GM21515 (cell line): Measurements from ENCODE around the gene FBXW5.

ENCODE experiments used
- ATAC-seq: cut with Tn5 transposase; IDR thresholded peaks from one replicate; pipeline ENCODE4 v1.9.1; 2021; ENCODE audit not compliant: unreplicated experiment

Gene FBXW5, protein sequence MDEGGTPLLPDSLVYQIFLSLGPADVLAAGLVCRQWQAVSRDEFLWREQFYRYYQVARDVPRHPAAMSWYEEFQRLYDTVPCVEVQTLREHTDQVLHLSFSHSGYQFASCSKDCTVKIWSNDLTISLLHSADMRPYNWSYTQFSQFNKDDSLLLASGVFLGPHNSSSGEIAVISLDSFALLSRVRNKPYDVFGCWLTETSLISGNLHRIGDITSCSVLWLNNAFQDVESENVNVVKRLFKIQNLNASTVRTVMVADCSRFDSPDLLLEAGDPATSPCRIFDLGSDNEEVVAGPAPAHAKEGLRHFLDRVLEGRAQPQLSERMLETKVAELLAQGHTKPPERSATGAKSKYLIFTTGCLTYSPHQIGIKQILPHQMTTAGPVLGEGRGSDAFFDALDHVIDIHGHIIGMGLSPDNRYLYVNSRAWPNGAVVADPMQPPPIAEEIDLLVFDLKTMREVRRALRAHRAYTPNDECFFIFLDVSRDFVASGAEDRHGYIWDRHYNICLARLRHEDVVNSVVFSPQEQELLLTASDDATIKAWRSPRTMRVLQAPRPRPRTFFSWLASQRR

DNA sequence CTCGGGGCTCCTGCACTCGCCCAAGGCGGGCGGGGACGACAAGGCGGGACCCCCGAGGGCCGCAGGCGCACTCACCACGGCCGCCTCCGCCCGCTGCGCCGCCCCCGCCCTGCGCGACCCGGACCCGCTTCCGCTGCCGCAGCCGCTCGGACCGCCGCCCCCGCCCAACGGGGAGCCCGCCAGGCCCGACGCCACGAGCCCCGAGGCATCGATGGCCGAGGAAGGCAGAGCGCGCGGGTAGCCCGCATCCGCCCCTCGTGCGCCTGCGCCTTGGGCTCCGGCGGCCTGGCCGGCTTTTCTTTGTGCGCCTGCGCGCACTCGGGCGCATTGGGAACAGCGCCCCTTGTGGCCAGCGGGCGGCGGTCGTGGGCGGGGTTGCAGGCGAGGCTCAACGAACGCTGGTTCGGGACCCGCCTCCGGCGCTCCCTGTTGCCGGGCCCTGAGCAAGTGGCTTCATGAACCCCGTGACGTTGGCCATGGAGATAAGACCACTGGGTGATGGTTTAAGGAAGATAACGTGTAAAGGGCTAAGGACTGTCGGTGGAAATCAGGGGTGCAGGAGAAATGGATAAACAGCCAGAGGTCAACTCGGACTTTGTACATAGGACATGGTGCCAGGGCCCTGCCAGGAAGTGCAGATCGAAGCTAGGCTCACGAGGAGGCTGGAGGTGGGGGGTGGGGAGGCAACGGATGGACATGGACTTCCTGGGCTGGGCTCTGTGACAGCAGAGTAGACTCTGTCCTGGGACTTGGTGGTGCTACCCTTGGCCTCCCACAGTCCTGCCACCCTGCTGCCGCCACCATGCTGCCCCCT lies at the start of gene FBXW5, which contains the start of gene C8G:
FBXW5 (minus strand) TSS at position 220 of the 814 bp plus-strand sequence. CDS start 655 bp downstream, outside the sequence.
C8G (plus strand) TSS at position 725 of the 814 bp plus-strand sequence; CDS start at position 803, 78 bp downstream.
- peak; percentile 60 for ATAC-seq

DNA sequence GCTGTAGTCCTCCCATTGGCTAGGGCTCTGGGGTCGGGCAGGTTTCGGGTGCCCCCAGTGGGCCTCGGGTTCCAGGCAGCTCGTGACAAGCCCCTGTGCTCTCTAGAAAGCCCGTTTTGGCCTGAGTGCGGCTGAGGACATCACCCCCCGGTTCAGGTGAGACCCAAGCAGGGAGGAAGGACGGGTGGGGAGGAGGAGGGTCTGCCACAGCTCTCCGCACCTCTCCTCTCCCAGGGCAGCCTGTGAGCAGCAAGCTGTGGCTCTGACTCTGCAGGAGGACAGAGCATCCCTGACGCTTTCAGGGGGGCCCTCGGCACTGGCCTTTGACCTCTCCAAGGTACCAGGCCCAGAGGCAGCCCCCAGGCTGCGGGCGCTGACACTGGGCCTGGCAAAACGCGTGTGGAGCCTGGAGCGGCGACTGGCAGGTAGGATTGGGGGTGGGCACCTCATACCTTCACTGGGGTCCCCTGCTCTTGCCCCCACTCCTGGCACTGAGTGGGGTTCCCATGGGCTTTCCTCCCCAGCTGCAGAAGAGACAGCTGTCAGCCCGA lies 48.4 kb upstream of the FBXW5 start:
- no peak for ATAC-seq

DNA sequence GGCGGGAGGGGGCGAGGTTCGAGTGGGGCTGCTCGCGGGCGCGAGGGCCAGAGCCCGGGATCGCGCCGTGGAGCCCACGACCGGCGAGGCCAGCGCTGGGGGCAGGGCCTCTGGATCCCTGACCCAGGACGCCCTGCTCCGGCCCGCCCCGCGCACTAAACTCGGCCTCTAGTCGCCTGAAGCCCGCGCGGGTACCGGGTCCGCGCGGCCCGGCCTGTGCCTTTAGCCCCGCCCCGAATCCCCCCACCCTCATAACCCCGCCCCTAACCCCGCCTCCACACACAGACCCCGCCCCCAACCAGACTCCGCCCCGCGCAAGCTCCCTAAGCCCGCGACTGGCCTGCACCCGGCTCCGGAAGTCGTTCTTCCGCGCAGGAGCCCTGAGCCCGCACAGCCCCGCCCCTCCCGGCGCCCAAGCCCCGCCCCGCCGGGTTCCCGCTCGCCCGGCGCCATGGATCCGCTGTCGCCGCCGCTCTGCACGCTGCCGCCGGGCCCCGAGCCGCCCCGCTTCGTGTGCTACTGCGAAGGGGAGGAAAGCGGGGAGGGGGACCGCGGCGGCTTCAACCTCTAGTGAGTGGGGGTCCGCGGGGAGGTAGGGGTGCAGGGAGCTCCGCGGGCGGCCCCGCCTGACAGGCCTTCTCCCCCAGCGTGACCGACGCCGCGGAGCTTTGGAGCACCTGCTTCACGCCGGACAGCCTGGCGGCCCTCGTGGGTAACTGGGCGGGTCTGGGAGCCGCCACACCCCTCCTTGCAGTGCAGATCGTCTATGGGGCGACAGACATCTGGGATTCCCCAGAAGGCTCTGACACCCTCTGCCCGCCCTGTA lies 47.7 kb upstream of the FBXW5 start, which contains the start of gene PAXX:
PAXX (plus strand) TSS at position 430 of the 826 bp plus-strand sequence; CDS start at position 452, 22 bp downstream.
- peak; percentile 69 for ATAC-seq

DNA sequence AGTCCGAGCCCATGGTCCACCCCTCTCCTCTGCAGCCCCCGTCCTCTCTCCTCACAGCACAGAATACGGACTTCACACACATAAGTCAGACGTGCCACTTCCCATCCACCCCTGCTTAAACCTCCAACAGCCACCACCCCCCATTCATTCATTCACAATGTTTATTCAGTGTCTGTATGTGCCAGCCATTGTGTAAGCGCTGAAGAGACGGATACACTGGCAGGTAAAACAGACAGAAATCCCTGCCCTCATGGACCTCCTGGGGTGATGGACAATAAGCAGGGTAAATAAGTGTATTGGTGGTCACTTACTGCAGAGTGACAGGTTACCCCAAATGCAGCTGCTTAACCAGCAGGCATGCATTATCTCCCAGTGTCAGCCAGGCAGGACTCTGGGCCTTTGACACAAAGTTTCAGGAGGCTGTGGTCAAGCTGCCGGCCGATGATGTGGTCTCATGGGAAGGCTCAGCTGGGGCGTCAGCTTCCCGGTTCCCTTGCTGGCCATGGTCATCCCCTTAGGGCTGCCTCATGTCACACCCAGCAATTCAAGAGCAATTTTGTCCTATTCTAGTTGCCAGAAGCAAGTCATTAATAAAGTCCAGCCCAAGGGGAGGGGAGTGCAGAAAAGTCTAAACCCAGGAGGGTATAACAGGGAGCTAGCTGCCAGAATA lies 45.8 kb upstream of the FBXW5 start:
- ATAC-seq: no peak

DNA sequence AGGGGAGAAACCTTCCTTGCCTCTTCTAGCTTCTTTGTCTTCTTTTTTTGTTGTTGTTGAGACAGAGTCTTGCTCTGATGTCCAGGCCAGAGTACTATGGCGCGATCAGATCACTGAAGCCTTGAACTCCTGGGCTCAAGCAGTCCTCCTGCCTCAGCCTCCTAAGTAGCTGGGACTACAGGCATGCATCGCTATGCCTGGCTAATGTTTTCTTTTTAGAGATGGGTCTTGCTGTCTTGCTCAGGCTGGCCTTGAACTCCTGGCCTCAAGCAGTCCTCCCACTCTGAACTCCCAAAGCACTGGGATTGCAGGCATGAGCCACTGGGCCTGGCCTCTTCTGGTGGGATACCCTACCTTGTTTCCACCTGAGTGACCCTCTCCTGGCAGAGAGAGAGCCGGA lies 44.3 kb upstream of the FBXW5 start:
- no peak for ATAC-seq

DNA sequence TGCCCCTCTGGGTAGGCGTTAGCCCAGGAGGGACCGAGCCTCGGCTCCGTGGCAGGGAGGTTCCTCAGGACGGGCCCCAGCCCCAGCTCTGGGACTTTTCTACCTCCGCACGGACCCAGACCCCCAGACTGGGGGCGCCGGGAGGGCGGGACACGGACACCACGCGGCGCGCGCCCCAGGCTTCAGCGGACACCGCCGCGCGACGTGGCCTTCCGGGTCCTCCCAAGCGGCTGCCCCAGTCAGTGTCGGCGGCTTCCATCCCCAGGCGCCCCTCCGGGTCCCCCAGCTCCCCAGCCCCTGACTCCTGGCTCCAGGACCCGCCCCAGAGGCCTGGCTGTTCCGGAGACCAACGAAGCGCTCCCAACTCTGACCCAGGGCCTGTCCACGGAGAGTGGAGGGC lies 41.3 kb upstream of the FBXW5 start:
- no peak for ATAC-seq

DNA sequence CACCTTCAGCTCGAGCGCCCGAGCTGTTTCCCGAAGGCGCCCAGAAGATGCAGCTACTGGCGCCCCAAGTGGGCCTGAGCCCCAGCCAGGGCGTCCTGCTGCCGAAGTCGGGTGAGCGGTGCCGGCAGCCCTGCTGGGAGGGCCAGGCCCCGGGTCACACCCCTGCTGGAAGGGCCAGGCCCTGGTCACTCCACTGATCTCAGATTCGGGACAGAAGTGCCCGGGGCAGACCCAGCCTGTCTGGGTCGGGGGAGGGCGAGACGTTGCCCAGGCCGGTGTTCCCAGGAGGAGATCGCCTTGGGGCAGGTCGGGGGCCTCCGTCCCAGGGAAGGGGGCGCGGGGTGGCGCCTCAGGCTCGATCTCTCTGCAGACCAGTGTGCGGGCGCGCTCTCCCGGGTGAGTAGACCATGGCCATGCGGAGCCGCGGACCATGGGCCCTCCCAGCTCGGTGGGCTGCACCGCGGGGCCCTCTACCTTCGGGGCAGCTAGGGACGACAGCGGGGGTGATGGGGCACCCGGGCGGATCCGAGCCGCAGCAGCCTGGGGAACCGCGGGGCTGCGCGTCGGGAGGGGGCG lies 40.6 kb upstream of the FBXW5 start:
- no peak for ATAC-seq

DNA sequence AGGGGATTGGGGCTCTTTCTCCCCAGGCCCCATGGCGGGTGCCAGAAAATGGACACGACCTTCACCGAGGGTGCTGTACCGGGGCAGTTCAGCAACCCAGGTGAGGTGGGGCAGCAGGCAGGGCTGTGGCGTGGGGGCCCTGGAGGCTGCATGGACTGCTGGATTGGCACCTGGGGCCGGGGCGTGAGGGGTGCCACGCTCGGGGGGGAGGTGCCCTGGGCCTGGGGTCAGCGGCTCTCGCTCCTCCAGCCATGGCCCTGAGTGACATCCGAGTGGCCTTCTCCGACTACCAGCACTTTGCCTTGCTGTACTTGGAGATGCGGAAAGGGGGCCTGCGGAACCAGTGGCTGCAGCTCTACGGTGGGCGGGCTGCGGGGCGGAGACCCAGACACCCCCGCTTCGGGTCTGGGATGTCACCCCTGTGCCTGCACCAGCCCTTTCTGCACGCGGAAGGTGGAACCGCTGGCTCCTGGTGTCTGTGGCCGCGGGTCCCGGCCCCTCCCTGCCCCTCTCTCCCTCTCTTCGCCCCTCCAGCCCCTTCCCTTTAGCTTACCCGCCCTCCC lies 40.0 kb upstream of the FBXW5 start:
- ATAC-seq: no peak

DNA sequence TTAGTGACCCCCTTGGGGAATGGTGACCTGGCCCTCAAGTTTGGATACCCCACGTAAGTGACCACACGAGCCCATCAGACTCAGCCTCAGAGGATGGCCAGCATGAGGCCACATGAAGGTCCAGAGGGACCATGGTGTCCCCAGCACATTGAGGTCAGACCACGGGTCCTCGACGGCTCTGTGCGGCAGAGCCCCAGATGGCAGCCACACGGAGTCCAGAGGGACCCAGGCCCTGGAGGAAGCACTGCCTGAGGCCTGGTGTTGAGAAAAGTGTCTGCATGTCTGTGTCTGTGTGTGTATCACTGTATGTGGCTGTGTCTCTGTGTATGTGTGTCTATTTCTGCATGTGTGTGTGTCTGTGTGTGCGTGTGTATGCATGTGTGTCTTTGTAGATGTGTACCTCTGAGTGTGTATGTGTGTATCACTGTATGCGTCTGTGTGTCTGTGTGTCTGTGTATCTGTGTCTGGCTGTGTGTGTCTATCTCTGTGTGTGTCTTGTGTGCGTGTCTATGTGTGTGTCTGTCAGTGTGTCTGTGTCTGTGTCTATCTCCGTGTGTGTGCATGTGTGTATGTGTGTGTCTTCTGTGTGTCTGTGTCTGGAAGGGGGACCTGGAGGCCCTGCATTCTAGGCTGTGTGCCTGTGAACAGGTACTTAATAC lies 39.2 kb upstream of the FBXW5 start:
- ATAC-seq: no peak

- no peak for ATAC-seq
These were observed 38.6 kb upstream of the FBXW5 start for GRCh38 chr9:136983167-136983566.

DNA sequence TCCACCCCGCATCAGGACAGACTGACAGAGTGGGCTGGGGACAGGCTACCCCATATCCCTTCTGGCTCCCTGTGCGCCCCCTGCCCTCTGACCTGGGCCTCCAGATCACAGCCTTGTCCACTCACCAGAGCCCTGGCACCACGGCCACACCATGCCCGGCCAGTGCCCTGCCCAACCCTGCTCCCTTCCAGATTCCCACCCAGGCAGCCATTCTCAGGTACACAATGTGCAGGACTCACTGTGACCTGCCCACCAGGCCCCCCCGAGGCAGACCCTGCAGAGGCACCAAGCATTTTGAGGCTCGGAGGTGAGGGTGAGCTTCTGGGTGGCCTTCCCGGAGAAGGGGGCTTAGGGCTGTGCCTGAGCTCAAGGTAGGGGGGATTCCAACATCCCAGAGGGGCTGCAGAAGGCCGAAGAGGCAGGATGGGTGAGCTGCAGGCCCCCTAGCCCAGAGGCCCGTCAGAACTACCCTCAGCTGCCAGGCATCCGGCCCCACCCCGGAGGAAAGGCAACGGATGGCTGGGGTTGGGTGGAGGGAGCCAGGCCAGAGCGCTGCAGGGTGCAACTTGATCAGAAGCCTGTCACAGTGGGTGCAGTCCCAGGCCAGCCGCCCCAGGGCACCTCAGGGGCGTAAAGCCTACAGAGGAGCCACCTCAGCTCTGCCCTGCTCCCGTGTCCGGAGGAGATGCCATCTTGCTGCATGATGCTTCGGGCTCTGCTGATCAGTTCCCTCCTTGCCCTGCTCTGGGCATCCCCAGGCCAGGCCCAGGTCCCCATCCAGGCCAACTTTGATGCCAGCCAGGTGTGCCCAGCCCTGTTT lies 37.9 kb upstream of the FBXW5 start, which contains the start of gene LCNL1:
LCNL1 (plus strand) TSS at position 762 of the 820 bp plus-strand sequence. CDS start 594 bp downstream, outside the sequence.
- no peak for ATAC-seq

DNA sequence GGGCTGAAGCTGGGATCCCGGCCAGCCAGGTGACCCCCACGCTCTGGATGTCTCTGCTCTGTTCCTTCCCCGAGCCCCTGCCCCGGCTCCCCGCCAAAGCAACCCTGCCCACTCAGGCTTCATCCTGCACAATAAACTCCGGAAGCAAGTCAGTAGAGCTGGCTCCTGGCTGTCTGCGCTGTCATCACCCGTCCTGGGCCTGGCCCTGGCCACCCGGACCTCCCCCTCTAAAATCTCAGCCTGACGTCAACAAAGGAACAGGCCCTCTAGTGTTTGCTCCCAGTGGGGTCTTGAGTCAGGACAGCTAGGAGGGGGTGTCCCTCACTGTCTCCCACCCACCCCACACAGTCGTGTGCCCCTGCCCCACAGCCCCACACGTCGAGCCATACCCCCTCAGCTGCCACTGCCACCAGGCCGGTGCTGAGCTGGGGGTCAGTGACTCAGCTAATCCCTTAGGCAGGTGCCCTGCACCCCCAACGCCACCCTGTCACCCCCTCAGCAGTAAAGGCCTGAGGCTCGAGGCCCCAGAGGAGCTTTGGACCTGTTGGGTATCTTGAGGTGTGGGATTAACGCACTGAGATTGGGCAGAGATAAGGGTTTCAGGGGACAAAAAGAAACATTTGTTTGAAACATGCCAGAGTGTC lies 37.2 kb upstream of the FBXW5 start:
- no peak for ATAC-seq

DNA sequence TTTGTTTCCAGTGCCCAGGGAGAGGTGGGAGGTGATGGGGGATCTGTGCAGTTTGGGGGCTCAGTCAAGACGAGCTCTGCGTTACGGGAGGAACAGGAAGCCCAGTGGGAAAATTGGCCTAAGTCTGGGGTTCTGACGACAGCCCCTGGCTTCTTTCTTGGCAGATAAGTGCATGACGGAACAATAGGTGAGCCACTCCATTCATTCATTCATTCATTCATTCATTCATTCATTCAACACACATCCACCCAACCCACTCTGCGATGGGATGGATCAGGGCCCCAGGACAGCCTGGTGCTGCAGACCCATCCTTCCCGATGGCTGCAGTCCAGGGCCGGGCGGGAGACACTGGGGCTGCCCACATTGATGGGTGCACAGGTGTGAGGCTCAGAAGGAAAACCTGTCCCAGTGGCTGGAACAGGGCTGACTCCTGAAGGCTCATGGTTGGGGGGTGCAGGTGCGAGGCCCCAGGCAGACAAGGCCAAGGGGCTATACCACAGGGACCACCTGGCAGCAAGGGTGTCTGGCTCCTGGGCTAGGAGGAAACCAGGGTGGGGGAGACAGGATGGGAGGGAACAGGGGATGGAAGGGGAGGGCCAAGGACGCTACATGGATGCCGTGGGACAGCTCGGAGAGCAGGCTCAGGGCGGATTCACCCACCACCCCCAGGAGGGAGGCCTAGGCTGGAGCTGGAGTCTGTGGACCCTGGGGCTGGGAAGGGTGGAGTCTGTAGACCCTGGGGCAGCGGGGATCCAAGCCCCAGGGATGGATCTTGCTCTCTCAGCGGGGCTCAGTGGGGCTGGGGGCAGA lies 36.3 kb upstream of the FBXW5 start:
- no peak for ATAC-seq

GRCh38 chr9:136979769-136980587 lies 35.4 kb upstream of the FBXW5 start:
- ATAC-seq: no peak

GRCh38 chr9:136978865-136979544 lies 34.5 kb upstream of the FBXW5 start:
- ATAC-seq: no peak
